Nephron (organoid): Measurements from ENCODE around the gene CAB39.

Experiments
- H3K27ac Mint-ChIP-seq, 3 experiments: 2 replicates each; pipeline ENCODE4 v1.8.0; 2020; ENCODE audit warnings: mixed read lengths in 3 of 3, mild to moderate bottlenecking in 2 of 3, moderate library complexity in 1 of 3
- H3K27me3 Mint-ChIP-seq: 2 replicates; pipeline ENCODE4 v1.8.0; 2021; ENCODE audit warnings: low read depth, mild to moderate bottlenecking, moderate library complexity, mixed read lengths
- H3K36me3 Mint-ChIP-seq: 2 replicates; pipeline ENCODE4 v1.8.0; 2020; ENCODE audit warnings: low read depth, mixed read lengths
- H3K4me1 Mint-ChIP-seq: 2 replicates; pipeline ENCODE4 v1.8.0; 2020; ENCODE audit warnings: mixed read lengths
- H3K4me3 Mint-ChIP-seq, 3 experiments: 2 replicates each; pipeline ENCODE4 v1.8.0; 2020; ENCODE audit warnings: mild to moderate bottlenecking in 3 of 3, mixed read lengths in 3 of 3, moderate library complexity in 2 of 3
- H3K9me3 Mint-ChIP-seq: 2 replicates; pipeline ENCODE4 v1.8.0; 2020; ENCODE audit warnings: mixed read lengths
- TF ChIP-seq, protein P1 (sequence below), 3 experiments: fragments of 200-600 bp; sonication (generic); IDR thresholded peaks; one replicate each; pipeline ENCODE4 v1.5.0; 2021; ENCODE audit warnings: antibody characterized with exemption in 3 of 3; ENCODE audit not compliant: unreplicated experiment in 3 of 3

Gene CAB39

DNA sequence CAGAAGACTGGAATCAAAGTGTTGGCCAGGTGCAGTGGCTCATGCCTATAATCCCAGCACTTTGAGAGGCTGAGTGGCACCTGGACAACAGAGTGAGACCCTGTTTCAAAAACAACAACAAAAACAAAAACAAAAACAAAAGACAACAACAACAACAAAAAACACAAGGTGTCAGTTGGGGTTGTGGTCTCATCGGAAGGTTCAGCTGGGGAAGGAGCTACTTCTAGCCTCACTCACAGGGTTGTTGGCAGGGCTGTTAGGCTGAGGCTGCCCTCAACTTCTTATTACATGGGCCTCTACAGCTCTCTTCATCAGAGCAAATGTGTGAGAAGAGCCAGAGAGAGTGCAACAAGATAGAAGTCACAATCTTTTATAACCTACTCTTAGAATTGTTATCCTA lies 34.6 kb upstream of the CAB39 start:
- peaks cover 24% of the 10 kb centered on the region for H3K4me1 Mint-ChIP-seq
- peaks cover 3% of the 10 kb centered on the region for H3K9me3 Mint-ChIP-seq
- no peak overlapping the region for H3K4me3 Mint-ChIP-seq
- TF ChIP-seq, protein P1, sequence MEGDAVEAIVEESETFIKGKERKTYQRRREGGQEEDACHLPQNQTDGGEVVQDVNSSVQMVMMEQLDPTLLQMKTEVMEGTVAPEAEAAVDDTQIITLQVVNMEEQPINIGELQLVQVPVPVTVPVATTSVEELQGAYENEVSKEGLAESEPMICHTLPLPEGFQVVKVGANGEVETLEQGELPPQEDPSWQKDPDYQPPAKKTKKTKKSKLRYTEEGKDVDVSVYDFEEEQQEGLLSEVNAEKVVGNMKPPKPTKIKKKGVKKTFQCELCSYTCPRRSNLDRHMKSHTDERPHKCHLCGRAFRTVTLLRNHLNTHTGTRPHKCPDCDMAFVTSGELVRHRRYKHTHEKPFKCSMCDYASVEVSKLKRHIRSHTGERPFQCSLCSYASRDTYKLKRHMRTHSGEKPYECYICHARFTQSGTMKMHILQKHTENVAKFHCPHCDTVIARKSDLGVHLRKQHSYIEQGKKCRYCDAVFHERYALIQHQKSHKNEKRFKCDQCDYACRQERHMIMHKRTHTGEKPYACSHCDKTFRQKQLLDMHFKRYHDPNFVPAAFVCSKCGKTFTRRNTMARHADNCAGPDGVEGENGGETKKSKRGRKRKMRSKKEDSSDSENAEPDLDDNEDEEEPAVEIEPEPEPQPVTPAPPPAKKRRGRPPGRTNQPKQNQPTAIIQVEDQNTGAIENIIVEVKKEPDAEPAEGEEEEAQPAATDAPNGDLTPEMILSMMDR (IDR thresholded peaks at IDR 0.05; ENCODE audit: unreplicated experiment in 3 of 3): no peak
- no peak overlapping the region for H3K27ac Mint-ChIP-seq
- H3K27me3 Mint-ChIP-seq: peaks cover 10% of the 10 kb centered on the region
- no peaks in the 10 kb centered on the region for H3K36me3 Mint-ChIP-seq

DNA sequence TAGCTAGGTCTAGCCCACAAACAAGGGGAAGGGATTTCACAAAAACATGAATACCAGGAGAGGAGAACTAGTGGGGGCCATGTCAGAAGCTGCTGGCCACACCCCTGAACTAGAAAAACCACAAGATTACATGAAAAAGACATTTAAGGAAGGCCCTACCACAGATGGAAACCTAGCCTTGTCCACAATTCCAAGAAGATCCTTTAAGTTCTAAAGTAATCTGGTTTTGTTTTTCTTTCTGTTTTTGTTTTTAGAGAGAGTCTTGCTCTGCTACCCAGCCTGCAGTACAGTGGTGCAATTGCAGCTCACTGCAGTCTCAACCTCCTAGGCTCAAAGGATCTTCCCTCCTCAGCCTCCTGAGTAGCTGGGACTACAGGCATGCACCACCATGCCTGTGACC lies 34.2 kb upstream of the CAB39 start:
- Mint-ChIP-seq H3K27ac (no peak overlapping the region), H3K27me3 (peaks cover 10% of the 10 kb centered on the region), H3K4me3 (no peak overlapping the region), H3K9me3 (peaks cover 3% of the 10 kb centered on the region), H3K36me3 (no peaks in the 10 kb centered on the region), H3K4me1 (peaks cover 21% of the 10 kb centered on the region)
- TF ChIP-seq, protein P1 (IDR thresholded peaks at IDR 0.05; ENCODE audit: unreplicated experiment in 3 of 3): no peak

DNA sequence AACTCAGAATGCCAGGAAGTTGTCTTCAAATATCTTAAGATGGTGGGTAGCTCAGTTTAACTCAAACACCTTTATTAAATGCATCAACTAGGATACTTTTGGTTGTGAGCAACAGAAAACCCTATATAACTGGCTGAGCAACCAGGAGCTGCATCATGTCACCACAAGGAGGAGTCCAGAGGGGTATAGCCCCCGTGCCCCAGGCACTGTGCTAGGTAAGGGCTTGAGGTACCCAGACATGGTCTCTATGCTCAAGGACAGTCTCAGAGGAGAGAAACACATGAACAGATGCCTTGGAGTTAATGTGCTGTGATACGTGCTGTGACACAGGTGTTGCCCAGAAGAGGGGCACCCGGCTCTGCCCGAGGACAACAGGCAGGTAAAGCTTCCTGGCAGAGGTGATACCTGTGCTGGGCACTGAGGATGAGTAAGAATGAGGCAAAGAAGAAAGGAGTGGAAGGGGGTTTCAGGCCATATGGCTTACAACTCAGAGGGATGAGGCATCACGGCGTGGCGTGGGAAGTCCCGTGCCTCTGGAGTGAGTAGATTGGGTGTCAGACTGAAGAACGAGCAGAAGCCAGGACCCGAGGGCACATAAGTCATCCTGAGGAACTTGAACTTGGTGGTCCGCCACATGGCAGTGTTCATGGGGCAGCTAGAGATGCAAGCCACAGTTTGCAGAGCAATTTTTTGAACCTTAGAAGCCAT lies 32.0 kb upstream of the CAB39 start:
- Mint-ChIP-seq H3K27me3 (peaks cover 7% of the 10 kb centered on the region), H3K27ac (no peak overlapping the region), H3K4me1 (peaks cover 19% of the 10 kb centered on the region), H3K4me3 (no peak overlapping the region), H3K36me3 (no peaks in the 10 kb centered on the region), H3K9me3 (peaks cover 3% of the 10 kb centered on the region)
- TF ChIP-seq, protein P1 (IDR thresholded peaks at IDR 0.05; ENCODE audit: unreplicated experiment in 3 of 3): no peak

DNA sequence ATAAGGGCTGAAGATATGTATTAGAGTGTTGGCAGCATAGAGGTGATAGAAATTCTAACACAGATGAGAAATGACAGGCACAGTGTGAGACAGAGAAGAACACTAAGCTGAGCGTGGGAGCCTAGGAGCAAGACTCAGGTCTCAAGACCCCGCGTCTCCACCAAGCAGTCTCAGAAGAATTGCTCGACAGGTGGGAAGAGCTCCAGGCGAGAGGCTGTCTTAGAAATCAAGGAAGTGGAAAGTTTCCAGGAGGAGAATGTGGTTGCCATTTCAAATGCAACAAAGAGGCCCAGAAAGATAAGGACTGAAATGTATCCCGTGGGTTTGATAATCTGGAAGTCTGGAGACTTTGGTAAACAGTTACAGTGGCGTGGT lies 31.5 kb upstream of the CAB39 start:
- H3K9me3 Mint-ChIP-seq: peaks cover 3% of the 10 kb centered on the region
- H3K4me1 Mint-ChIP-seq: peaks cover 15% of the 10 kb centered on the region
- TF ChIP-seq, protein P1 (IDR thresholded peaks at IDR 0.05; ENCODE audit: unreplicated experiment in 3 of 3): no peak
- no peak overlapping the region for H3K27ac Mint-ChIP-seq
- H3K36me3 Mint-ChIP-seq: no peaks in the 10 kb centered on the region
- peaks cover 3% of the 10 kb centered on the region for H3K27me3 Mint-ChIP-seq
- H3K4me3 Mint-ChIP-seq: no peak overlapping the region

DNA sequence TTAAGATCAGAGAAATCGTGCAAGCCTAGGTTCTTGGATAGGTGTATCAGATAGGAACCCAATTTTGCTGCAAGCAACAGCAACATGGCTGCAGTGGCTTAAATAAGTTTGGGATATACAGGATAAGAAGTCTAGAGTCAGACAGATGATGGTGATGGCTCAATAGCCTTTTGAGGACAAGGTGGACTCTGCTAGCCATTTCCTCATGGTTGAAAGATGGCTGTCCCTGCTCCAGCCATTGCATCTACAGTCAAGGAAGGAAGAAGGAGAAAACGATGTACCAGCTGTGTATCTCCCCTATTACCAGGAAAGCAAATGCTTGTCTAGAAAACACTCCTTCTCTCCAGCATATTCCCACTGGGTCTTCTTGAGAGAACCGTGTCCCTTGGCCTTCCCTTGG lies 30.1 kb upstream of the CAB39 start:
- H3K4me1 Mint-ChIP-seq: peaks cover 15% of the 10 kb centered on the region
- no peaks in the 10 kb centered on the region for H3K9me3 Mint-ChIP-seq
- TF ChIP-seq, protein P1 (IDR thresholded peaks at IDR 0.05; ENCODE audit: unreplicated experiment in 3 of 3): no peak

More for the DNA sequence above, 30.1 kb upstream of the CAB39 start:
- no peak overlapping the region for H3K4me3 Mint-ChIP-seq
- H3K36me3 Mint-ChIP-seq: no peaks in the 10 kb centered on the region
- peaks cover 3% of the 10 kb centered on the region for H3K27me3 Mint-ChIP-seq
- H3K27ac Mint-ChIP-seq: no peak overlapping the region
